Stomach (tissue), 9 donors: ENCODE data around the gene ZNF652. TPM values are rescaled to one million over a fixed set of nuclear protein-coding genes. Genes with fewer than 3 reads are reported as not detected.

Source experiments
- DNase-seq, 2 donors: peaks; one replicate each; pipeline versions ENCODE4 v3.0.0 to v3.0.0-alpha.2; 2013 to 2019
- H3K27ac ChIP-seq, 5 donors: fragments of 200-600 bp in 4 of 5; sonication (generic) in 4 of 5; one replicate each; pipeline ENCODE4 v1.5.1; 2013 to 2019; ENCODE audit warnings: mild to moderate bottlenecking in 1 of 5, moderate library complexity in 1 of 5
- H3K27me3 ChIP-seq, 3 donors: fragments of 200-600 bp; sonication (generic); one replicate each; pipeline ENCODE4 v1.5.1; 2017 to 2019; ENCODE audit warnings: mixed run types in 1 of 3
- H3K36me3 ChIP-seq, 4 donors: fragments of 200-600 bp; sonication (generic); 1 replicate in 3 of 4; 2 replicates in 1 of 4; pipeline ENCODE4 v1.5.1; 2016 to 2019
- H3K4me1 ChIP-seq, 4 donors: fragments of 200-600 bp; sonication (generic); one replicate each; pipeline ENCODE4 v1.5.1; 2016 to 2019
- H3K4me3 ChIP-seq, 4 donors: fragments of 200-600 bp; sonication (generic) in 3 of 4; one replicate each; pipeline ENCODE4 v1.5.1; 2016 to 2019; ENCODE audit warnings: mild to moderate bottlenecking in 1 of 4
- H3K9me3 ChIP-seq, 4 donors: fragments of 200-600 bp; sonication (generic); one replicate each; pipeline ENCODE4 v1.5.1; 2016 to 2019
- EP300 ChIP-seq: sonication (generic); formaldehyde crosslinking; IDR thresholded peaks from one replicate; pipeline ENCODE4 v1.6.1; 2017; ENCODE audit warnings: antibody characterized with exemption
- POLR2A ChIP-seq, 4 donors: fragments of 450-650 bp; IDR thresholded peaks; one replicate each; pipeline ENCODE4 v1.6.1; 2016; ENCODE audit warnings: antibody characterized with exemption in 4 of 4, control low read depth in 2 of 4, mild to moderate bottlenecking in 1 of 4, moderate library complexity in 1 of 4
- POLR2AphosphoS5 ChIP-seq, 3 donors: sonication (generic); formaldehyde crosslinking; IDR thresholded peaks; one replicate each; pipeline ENCODE4 v1.6.1; 2016; ENCODE audit warnings: antibody characterized with exemption in 3 of 3
- WGBS, 5 donors: extraction: QIAGEN DNeasy Blood & Tissue Kit in 3 of 5; methylation state at CpG; one replicate each; pipeline versions ENCODE4 v1.1.5 to v1.1.7; 2013 to 2018; 5-methylcytosine and 5-hydroxymethylcytosine counted together
- intact Hi-C: fragments of 100-400 bp; cut with DNase I; formaldehyde crosslinking; loops from one replicate; pipeline ENCODE4 v1.15.1; 2023; ENCODE audit warnings: low total_unique reads
- polyA plus RNA-seq, 3 donors: library from polyadenylated mRNA; stranded (reverse); fragments of 200-250 nt; gene quantifications; one replicate each; pipeline ENCODE4 v1.2.3, GENCODE V29; 2013
- total RNA-seq, 5 donors: library from RNA; depleted of rRNA; stranded (reverse); fragments of >200 nt; gene quantifications; one replicate each; pipeline versions ENCODE4 v1.1.0 to v1.2.3, GENCODE V29; 2014 to 2016
- TF ChIP-seq, protein P1 (sequence below), 7 experiments: fragments of 450-650 bp in 4 of 7; fragments of 200-600 bp in 3 of 7; sonication (generic) in 3 of 7; IDR thresholded peaks; one replicate each; pipeline ENCODE4 v1.5.1; 2016 to 2019; ENCODE audit warnings: antibody characterized with exemption in 7 of 7, control low read depth in 2 of 7, mild to moderate bottlenecking in 1 of 7
- donor health status: healthy with polysubstance abuse.
- donor health status: Bipolar disorder and iron deficiency.
- donor health status: healthy.

Gene ZNF652
- total and polyA plus RNA-seq, 8 donors = 16.4 to 89.3 (median 32.6) TPM

DNA sequence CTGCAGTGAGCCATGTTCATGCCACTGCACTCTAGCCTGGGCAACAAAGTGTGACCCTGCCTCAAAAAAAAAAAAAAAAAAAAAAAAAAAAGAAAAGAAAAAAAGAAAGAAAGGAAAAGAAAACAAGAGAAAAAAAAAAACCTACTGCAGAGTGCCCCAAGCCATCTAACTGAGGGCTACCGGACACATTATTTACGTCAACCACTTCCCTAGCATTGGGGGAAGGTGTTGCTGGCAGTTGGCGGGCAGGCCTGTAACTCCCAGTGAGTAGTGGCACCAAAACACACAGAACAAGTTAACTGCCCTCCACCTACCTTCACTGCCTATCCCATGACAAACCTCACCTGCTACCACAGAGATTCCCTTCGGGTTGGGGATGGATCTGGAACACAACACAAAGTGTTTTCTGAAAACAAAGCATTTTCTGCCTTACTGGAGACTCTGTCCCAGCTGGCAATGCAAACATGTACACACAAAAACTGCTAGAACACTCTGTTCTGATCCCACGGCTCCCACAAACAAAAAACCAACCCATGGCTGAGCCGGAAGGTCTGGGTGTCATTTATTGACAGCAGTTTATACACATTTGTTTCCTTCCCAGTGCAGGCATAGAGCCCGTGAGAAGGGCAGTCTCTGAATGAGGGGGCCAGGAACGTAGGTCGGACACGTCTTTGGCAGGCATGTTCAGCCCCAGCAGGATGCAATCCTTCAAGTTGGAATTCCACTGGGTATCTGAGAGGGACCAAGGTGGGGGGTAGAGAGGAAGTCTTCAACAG lies 41.7 kb upstream of the ZNF652 start:
- intact Hi-C loops = no loop called here
- no peak overlapping the region for H3K4me3 ChIP-seq
- H3K9me3 ChIP-seq = no peaks in the 10 kb centered on the region
- no peak for TF ChIP-seq POLR2A (IDR thresholded peaks at IDR 0.05)
- TF ChIP-seq EP300 = no peak
- no peak for TF ChIP-seq POLR2AphosphoS5 (IDR thresholded peaks at IDR 0.05)
- TF ChIP-seq, protein P1, sequence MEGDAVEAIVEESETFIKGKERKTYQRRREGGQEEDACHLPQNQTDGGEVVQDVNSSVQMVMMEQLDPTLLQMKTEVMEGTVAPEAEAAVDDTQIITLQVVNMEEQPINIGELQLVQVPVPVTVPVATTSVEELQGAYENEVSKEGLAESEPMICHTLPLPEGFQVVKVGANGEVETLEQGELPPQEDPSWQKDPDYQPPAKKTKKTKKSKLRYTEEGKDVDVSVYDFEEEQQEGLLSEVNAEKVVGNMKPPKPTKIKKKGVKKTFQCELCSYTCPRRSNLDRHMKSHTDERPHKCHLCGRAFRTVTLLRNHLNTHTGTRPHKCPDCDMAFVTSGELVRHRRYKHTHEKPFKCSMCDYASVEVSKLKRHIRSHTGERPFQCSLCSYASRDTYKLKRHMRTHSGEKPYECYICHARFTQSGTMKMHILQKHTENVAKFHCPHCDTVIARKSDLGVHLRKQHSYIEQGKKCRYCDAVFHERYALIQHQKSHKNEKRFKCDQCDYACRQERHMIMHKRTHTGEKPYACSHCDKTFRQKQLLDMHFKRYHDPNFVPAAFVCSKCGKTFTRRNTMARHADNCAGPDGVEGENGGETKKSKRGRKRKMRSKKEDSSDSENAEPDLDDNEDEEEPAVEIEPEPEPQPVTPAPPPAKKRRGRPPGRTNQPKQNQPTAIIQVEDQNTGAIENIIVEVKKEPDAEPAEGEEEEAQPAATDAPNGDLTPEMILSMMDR (IDR thresholded peaks at IDR 0.05) = no peak
- WGBS, 5 donors = 63 to 84% (median 68%) methylated on average over 10 of the region's 10 CpGs
- no peaks in the 10 kb centered on the region for H3K27me3 ChIP-seq
- H3K36me3 ChIP-seq = peaks cover 44 to 68% (median 62%) of the 10 kb centered on the region in 4 donors
- H3K4me1 ChIP-seq = peaks cover 0 to 21% (median 10%) of the 10 kb centered on the region in 4 donors
- peak overlapping the region in 3 of 5 donors; percentile 44 to 67 (median 55) for H3K27ac ChIP-seq
- DNase-seq = no peak

DNA sequence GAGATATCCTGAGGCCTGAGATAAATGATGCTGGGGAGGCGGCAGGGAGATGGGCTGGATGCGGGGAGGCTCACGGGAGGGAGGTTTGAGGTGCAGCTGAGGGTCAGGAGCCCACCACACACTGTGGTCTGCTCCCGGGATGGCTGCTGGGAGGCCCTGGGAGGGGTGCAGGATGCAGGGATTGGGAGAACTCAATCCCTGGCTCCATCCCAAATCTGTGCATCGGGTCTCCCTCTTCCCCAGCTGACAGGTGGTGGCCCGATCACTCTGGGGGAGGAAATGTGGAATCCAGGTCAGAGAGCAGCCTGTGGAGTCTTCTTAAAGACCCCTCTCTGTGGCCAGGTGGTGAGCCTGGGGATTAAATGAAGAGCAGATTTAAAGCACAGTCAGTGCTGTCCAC lies 40.7 kb upstream of the ZNF652 start:
- H3K36me3 ChIP-seq = peaks cover 36 to 58% (median 52%) of the 10 kb centered on the region in 4 donors
- DNase-seq = peak in 1 of 2 donors; percentile 6
- no peak for TF ChIP-seq EP300
- no peak for TF ChIP-seq POLR2AphosphoS5 (IDR thresholded peaks at IDR 0.05)
- TF ChIP-seq, protein P1 (IDR thresholded peaks at IDR 0.05) = no peak
- no peak for TF ChIP-seq POLR2A (IDR thresholded peaks at IDR 0.05)
- intact Hi-C loops = no loop called here
- H3K27ac ChIP-seq = peak overlapping the region in 2 of 5 donors; percentile 20 to 38
- H3K27me3 ChIP-seq = no peaks in the 10 kb centered on the region
- H3K4me1 ChIP-seq = peaks cover 0 to 11% (median under 1%) of the 10 kb centered on the region in 4 donors
- WGBS, 5 donors = 74 to 87% (median 82%) methylated on average over 6 of the region's 6 CpGs
- no peak overlapping the region for H3K4me3 ChIP-seq
- no peaks in the 10 kb centered on the region for H3K9me3 ChIP-seq

DNA sequence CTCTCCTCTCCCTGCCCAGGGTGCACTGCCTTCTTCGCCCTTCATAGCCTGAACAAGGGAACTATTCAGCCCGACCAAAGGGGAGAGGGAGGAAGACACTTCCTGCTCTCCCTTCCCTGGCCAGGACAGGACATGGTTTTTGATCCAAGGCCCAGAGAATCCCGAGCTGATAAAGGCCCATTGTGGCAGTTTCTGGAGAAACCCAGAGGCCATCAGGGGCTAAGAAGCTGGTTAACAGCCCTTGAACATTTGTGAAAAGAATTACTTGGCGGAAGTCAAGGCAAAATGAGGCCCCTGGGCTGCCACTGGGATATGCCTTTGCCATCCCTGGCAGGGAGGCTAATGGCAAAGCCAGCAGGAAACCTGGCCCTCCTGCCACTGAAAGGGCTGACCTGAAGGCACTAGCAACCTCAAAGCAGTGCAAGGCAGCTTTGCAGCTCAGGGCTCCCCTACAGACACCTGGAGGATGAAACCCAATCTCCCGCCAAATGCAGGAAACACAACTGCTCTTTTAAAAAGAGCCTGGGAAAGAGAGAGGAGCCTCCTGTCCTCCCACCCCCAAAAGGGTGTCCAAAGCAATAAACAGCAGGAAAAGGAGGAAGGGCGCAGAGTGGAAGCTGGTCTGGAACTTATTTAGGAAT lies 40.0 kb upstream of the ZNF652 start:
- Histone ChIP-seq H3K4me3 (no peak overlapping the region), H3K27ac (peak overlapping the region in 1 of 5 donors; percentile 38), H3K4me1 (peaks cover 0 to 9% (median 0%) of the 10 kb centered on the region in 4 donors), H3K27me3 (no peaks in the 10 kb centered on the region), H3K36me3 (peaks cover 30 to 52% (median 46%) of the 10 kb centered on the region in 4 donors), H3K9me3 (no peaks in the 10 kb centered on the region)
- WGBS, 5 donors = 73 to 84% (median 78%) methylated on average over 5 to 6 of the region's 6 CpGs
- TF ChIP-seq POLR2A (IDR thresholded peaks at IDR 0.05) = no peak
- no peak for TF ChIP-seq POLR2AphosphoS5 (IDR thresholded peaks at IDR 0.05)
- TF ChIP-seq EP300 = no peak
- TF ChIP-seq, protein P1 (IDR thresholded peaks at IDR 0.05) = no peak
- DNase-seq = no peak
- intact Hi-C loops = no loop called here

DNA sequence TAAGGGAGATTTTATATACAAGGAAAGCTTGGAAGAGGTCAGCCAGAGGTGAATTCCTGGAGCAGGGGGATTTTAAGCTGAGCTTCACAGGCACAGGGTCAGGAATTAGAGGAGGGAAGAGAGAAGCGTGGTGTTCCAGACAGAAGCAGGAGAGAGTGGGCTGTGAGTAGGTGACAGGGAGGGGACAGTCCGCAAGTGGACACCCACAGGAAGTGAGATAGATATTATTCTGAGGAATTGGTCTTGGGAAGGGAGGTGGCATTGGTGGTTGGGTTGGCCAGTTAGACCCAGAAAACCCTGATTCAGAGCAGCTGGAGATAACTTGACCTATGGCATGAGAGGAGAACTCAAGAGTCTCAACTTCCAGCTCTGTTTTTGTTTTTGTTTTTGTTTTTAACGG lies 37.9 kb upstream of the ZNF652 start:
- intact Hi-C loops = loop anchor here (5.0 kb wide), 1 partner anchor 83 kb away; no protein-coding TSS in a partner anchor
- Histone ChIP-seq H3K4me3 (no peak overlapping the region), H3K27ac (no peak overlapping the region), H3K27me3 (no peaks in the 10 kb centered on the region), H3K4me1 (peaks cover 0 to 11% (median 0%) of the 10 kb centered on the region in 4 donors), H3K9me3 (no peaks in the 10 kb centered on the region), H3K36me3 (peaks cover 15 to 31% (median 25%) of the 10 kb centered on the region in 4 donors)
- TF ChIP-seq, protein P1 (IDR thresholded peaks at IDR 0.05) = no peak
- no peak for TF ChIP-seq POLR2A (IDR thresholded peaks at IDR 0.05)
- DNase-seq = no peak
- 62 to 77% (median 70%) methylated on average over 3 of the region's 3 CpGs for WGBS, 5 donors
